Measurements from ENCODE around the gene TRABD2B.

DNA sequence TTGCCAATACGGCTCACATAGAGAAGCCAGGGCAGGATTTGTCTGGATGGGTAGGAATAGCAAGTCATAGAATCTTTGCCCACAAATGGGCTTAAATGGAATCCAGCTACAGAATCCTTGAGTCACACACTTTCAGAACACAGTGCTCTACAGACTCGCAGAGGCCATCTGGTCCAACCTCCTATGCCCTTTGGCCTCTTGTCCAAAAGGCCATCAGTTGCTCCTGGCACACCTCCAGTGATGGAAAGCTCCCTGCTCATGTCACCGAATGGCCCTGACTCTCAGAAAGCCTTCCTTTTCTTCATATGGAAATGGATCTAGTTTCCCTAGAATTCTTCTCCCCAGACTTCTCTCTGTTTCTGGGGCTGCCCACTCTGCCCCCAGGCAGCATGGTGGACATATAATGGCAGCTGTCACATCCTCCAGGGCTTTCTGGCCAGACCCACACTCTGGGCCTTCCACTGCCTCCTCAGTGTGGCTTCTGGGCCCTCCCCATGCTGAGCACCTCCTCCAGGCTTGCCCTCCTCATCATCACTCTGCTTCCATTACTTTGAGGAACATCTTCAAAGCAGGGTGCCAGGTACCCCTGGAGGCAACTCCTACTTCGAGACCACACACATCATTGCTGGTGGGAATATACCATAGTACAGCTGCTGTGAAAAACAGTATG, 33.6 kb upstream of the TRABD2B start:
- TF ChIP-seq, protein P1, sequence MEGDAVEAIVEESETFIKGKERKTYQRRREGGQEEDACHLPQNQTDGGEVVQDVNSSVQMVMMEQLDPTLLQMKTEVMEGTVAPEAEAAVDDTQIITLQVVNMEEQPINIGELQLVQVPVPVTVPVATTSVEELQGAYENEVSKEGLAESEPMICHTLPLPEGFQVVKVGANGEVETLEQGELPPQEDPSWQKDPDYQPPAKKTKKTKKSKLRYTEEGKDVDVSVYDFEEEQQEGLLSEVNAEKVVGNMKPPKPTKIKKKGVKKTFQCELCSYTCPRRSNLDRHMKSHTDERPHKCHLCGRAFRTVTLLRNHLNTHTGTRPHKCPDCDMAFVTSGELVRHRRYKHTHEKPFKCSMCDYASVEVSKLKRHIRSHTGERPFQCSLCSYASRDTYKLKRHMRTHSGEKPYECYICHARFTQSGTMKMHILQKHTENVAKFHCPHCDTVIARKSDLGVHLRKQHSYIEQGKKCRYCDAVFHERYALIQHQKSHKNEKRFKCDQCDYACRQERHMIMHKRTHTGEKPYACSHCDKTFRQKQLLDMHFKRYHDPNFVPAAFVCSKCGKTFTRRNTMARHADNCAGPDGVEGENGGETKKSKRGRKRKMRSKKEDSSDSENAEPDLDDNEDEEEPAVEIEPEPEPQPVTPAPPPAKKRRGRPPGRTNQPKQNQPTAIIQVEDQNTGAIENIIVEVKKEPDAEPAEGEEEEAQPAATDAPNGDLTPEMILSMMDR (conservative IDR thresholded peaks at IDR 0.05; ENCODE audit: low read depth, low read length): no peak
- no peak for TF ChIP-seq MXI1 (IDR thresholded peaks at IDR 0.05; ENCODE audit: borderline replicate concordance, low read depth, low read length)
- no peak for TF ChIP-seq POLR2A (IDR thresholded peaks at IDR 0.05; ENCODE audit: low read depth, low read length)
- no peak for TF ChIP-seq RFX5 (IDR thresholded peaks at IDR 0.05; ENCODE audit: low read depth, low read length)
